Coronary artery (tissue), 2 donors: Measurements from ENCODE around the gene PIP5K1B.

Experiments used
- DNase-seq: peaks from one replicate; pipeline ENCODE4 v3.0.0-alpha.2; 2017; ENCODE audit warnings: low spot score
- H3K27ac ChIP-seq, 2 donors: fragments of 200-600 bp; sonication (generic); one replicate each; pipeline ENCODE4 v1.5.1; 2016 to 2019
- H3K4me3 ChIP-seq: fragments of 200-600 bp; sonication (generic); 2 replicates; pipeline ENCODE4 v1.5.1; 2016; ENCODE audit warnings: mild to moderate bottlenecking, moderate library complexity
- TF ChIP-seq, protein P1 (sequence below): fragments of 200-600 bp; sonication (generic); IDR thresholded peaks from one replicate; pipeline ENCODE4 v1.5.1; 2019; ENCODE audit warnings: antibody characterized with exemption

The PIP5K1B gene

DNA sequence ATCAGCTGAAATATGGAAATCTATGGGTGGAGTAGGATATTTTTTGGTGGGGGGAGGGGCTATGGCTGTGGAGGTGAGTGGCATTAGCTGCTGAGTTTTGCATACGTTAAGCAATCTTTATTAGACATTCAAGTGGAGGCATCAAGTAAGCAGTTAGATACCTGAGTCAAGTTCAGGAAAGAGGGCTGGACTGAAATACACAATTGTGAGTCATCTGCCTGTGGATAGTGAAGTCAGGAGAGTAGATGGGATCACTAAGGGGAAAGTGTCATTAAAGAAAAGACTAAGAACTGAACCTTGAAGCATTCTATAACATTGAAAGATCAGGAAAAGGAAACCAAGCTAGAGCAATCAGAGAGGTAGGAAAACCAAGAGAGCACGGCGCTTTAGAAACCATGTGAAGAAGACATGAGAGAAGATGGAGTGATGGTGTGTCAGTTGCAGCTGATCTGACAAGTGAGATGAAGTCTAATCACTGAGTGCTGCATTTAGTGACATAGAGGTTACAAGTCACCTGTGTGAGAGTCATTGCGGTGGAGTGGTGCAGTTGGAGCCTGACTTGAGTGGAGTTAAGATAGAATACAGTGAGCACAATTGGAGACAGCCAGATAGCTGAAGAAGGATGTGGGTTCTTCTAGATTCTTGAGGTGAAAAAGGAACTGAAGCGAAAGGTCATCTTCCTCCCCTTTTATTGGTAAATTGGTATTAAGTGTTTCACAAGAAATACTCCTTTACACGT is 88.7 kb downstream of the PIP5K1B start:
- Histone ChIP-seq H3K27ac (peak overlapping the region in 1 of 2 donors; percentile 44), H3K4me3 (no peak overlapping the region)
- TF ChIP-seq, protein P1, sequence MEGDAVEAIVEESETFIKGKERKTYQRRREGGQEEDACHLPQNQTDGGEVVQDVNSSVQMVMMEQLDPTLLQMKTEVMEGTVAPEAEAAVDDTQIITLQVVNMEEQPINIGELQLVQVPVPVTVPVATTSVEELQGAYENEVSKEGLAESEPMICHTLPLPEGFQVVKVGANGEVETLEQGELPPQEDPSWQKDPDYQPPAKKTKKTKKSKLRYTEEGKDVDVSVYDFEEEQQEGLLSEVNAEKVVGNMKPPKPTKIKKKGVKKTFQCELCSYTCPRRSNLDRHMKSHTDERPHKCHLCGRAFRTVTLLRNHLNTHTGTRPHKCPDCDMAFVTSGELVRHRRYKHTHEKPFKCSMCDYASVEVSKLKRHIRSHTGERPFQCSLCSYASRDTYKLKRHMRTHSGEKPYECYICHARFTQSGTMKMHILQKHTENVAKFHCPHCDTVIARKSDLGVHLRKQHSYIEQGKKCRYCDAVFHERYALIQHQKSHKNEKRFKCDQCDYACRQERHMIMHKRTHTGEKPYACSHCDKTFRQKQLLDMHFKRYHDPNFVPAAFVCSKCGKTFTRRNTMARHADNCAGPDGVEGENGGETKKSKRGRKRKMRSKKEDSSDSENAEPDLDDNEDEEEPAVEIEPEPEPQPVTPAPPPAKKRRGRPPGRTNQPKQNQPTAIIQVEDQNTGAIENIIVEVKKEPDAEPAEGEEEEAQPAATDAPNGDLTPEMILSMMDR: no peak
- no peak for DNase-seq

DNA sequence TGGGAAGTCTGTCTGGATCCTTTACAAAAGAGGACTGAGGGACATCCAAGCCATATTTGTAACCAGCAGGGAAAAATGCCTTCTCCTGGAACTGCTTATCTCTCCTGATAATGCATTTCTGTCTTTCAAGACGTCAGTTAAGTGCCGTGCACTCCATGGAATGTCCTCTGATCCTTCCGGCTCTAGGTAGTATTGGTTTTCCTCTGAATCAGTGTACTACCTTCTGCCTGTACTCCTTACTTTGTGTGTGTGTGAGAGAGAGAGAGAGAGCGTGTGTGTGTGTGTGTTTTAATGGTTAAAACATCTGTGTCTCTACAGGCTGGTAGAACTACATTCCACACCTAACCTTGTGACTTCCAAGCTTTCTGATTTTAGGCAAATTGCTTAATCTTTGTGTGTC is 89.9 kb downstream of the PIP5K1B start:
- TF ChIP-seq, protein P1: no peak

DNA sequence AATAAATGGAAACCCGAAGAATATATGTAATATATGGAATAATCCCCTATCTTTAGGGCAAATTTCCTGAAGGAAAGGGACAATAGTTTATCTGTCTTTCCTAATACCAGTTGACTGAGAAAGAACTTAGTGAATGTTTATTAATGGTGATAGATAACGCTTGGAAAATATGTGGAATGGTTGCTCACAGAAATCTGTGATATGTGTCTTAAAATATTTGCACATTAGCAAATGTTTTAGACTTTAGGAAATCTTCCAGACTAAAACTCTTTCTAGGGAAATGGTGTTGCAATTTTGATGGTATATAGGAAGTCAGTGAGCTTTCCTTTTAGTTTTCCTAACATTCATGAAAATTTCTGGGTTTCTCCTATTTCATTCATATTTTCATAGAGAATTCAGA is 90.4 kb downstream of the PIP5K1B start:
- TF ChIP-seq, protein P1: no peak
- H3K4me3 ChIP-seq: no peak overlapping the region
- DNase-seq: no peak
- H3K27ac ChIP-seq: peak overlapping the region in 1 of 2 donors; percentile 42

More for the DNA sequence above, 89.9 kb downstream of the PIP5K1B start:
- Histone ChIP-seq H3K27ac (peak overlapping the region in 1 of 2 donors; percentile 42), H3K4me3 (no peak overlapping the region)
- DNase-seq: no peak

DNA sequence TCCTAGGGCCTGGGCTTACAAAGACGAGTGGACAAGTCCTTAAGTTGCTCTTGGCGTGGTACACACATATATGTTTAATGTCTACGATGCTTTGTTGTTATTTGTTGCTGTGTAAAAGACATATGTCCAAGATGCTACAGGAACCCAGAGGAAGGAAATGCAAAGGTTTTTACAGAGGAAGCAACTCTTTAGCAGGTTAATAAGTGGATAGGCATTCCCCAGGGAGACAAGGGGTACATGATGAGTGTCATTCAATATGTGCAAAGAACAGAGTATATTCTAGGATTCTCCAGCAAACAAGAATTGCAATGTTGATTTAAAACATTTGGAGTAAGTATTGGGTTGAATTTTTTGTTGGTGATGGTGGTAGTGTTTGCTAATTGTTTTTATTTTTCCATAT is 92.1 kb downstream of the PIP5K1B start:
- Histone ChIP-seq H3K4me3 (no peak overlapping the region), H3K27ac (no peak overlapping the region)
- DNase-seq: no peak
- TF ChIP-seq, protein P1: no peak

DNA sequence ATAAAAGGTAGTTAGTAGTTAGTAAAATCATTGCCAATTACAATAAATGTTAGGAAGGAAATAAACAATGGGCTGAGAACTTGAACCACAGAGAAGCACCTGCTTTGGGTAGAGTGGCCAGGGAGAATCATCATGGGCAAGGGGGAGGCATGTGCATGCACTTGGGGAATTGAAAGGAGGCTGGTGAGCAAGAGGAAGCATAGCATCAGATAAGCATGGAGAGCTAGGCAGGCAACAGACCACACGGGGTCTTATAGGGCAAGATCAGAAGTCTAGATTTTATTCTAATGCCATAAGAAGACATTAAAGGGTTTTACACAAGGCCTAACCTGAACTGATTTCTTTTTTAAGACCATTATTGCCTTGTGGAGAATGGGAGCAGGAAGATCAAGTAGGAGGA is 93.4 kb downstream of the PIP5K1B start:
- TF ChIP-seq, protein P1: no peak
- no peak overlapping the region for H3K27ac ChIP-seq
- H3K4me3 ChIP-seq: no peak overlapping the region
- no peak for DNase-seq

DNA sequence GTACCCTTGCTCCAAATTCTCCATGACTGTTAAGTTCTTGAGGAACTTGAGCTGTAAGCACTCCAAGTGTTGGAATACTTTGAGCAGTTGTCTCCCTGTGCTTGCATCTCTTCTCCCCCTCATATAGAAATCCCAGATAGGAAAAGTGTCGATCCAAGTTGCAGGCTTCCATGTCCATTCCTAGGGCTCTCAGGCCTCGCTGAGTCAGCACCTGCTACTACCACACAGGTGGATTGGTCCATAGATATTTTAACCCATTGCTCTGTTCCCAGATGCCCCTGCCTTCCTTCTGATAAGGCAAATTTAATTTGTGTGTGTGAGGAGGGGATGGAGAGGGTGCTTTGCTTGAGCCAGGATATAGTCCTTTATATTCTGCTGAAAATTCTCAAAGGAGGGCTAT is 95.8 kb downstream of the PIP5K1B start:
- TF ChIP-seq, protein P1: no peak
- no peak overlapping the region for H3K4me3 ChIP-seq
- no peak overlapping the region for H3K27ac ChIP-seq
- no peak for DNase-seq

DNA sequence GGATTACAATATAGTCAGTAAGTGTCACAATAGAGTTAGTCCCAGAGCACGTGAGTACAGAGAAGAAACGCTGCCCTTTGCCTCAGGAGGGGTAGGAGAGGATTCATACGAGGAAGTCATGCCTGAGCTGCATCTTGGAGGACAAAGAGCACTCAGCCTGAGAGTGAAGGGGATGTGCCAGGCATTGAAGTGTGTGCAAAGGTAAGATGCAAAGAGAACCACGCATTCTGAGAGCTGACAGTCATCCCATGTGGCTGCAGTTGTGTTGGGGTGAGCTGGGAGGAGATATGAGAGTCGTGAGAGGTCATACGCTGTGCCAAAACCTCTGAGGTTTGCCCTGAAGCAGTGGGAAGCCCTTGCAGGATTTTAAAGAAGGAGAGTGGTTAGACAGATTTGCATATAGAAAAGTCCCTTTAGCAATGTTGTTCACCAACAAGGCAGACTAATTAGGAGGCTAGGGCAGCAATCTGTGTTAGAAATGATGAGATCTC is 97.5 kb downstream of the PIP5K1B start:
- no peak for DNase-seq
- TF ChIP-seq, protein P1: no peak
- H3K4me3 ChIP-seq: no peak overlapping the region
- no peak overlapping the region for H3K27ac ChIP-seq
